ENCODE results near the gene RBM12.
A peak's percentile ranks its signal among the peaks of the same experiment; 100 is the strongest.
"Not testable (repeated sequence)": the region's sequence is repeated elsewhere in the genome, so short reads cannot be mapped to it uniquely, and the experiment has no call there.

RBM12 gene

DNA sequence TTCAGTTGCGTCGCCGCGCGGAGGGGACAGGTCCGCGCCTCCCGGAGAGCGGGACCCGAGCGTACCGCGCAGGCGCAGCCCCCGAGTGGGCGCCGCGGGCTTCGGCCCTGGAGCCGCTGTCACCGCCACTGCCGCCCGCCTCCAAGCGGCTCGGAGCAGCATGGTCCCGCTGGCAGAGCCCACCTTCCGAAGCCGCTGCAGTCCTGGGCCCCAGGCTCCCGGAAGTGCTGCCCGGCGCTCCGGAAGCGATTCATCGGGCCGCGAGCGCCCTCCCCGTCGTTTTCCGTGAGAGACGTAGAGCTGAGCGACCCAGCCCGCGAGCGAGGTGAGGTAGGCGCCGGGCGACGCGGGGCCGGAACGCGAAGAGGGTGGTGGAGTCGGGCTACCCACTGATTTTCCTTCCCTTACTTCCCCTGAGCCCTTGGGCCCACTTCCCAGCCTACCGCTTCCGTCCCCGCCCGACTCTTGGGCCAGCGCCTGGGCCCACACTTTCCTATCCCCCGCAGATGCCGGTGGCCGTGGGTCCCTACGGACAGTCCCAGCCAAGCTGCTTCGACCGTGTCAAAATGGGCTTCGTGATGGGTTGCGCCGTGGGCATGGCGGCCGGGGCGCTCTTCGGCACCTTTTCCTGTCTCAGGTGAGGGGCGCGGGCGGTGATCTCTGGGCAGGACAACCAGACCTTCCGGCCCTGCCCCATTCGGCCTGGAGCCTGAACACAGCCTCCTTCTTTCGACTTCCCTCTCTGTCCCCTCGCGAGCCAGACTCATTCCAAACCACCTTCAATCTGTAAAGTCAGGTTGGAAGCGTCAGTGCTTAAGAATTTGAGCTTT lies 34.6 kb upstream of the RBM12 start, which contains the start of the genes NFS1 and ROMO1:
Gene NFS1, minus strand, starts transcription at position 226 of the 830 bp plus-strand sequence. Its CDS starts 64 bp downstream, at position 162.
Gene ROMO1, plus strand, starts transcription at position 279 of the 830 bp plus-strand sequence. Its CDS starts 228 bp downstream, at position 507.
- peak within 1 kb of the TSS; percentile 99 for H3K4me3 ChIP-seq (ENCODE audit: low read depth, low read length)

- peak overlapping the region; percentile 99 for H3K4me3 ChIP-seq (ENCODE audit: low read depth, low read length)
These were observed 33.8 kb upstream of the RBM12 start for GRCh38 chr20:35698298-35699126.

GRCh38 chr20:35697696-35698297 lies 33.1 kb upstream of the RBM12 start:
- peak overlapping the region; percentile 99 for H3K4me3 ChIP-seq (ENCODE audit: low read depth, low read length)

DNA sequence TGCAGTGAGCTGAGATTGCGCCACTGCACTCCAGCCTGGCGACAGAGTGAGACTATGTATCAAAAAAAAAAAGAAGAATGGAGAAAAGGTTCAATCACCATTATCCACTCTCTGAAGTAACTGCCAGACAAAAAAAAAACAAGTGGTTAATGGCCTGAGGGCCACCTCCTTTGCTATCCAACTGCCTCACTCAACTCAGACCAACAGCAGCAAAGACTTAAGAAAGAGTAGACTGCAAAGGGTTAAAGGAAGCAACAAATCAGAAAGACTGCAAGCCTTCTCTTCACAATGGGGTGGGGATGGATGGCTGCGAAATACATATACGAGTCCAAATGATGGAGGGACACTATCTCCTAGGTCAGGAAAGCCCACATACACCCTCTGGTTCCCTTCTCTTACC lies 31.3 kb upstream of the RBM12 start:
- no peak overlapping the region for H3K4me3 ChIP-seq (ENCODE audit: low read depth, low read length)

GRCh38 chr20:35695245-35695749 lies 30.6 kb upstream of the RBM12 start:
- H3K4me3 ChIP-seq (ENCODE audit: low read depth, low read length) = no peak overlapping the region

DNA sequence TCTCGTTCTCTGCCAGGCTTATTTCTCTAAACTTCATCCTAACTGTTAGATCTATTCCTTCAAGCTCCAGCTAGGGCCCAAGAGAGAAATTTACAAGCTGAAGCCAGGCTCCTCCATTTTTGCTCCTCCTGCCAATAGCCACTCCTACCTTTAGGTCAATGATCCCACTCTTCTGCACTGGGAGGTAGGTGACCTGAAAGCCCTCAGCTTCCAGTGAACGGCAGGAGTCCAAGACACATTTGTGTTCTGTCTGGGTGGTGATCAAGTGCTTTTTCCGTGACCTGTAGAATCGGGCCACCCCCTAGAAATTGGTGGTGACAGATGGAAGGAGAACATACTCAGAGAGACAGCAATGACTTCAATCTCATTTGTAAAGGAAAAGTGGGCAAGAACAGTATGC lies 25.6 kb upstream of the RBM12 start:
- H3K4me3 ChIP-seq (ENCODE audit: low read depth, low read length) = no peak overlapping the region

DNA sequence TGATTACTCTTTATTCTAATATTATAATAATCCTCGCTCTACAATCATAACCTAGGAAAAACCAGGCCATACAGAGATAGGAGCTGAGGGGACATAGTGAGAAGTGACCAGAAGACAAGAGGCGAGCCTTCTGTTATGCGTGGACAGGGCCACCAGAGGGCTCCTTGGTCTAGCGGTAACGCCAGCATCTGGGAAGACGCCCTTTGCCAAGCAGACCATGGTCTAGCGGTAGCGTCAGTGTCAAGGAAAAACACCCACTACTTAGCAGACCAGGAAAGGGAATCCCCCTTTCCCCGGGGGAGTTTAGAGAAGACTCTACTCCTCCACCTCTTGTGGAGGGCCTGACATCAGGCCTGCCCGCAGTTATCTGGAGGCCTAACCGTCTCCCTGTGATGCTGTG lies 22.2 kb upstream of the RBM12 start:
- H3K4me3 ChIP-seq (ENCODE audit: low read depth, low read length) = not testable (repeated sequence)

DNA sequence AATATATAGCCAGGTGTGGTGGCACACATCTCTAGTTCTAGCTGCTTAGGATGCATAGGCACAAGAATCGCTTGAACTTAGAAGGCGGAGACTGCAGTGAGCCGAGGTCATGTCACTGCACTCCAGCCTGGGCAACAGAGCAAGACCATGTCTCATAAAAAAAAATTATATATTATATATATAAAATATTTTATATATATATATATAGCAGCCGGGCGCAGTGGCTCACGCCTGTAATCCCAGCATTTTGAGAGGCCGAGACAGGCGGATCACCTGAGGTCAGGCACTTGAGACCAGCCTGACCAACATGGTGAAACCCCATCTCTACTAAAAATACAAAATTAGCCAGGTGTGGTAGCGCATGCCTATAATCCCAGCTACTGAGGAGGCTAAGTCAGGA lies 20.7 kb upstream of the RBM12 start:
- not testable (repeated sequence) for H3K4me3 ChIP-seq (ENCODE audit: low read depth, low read length)

DNA sequence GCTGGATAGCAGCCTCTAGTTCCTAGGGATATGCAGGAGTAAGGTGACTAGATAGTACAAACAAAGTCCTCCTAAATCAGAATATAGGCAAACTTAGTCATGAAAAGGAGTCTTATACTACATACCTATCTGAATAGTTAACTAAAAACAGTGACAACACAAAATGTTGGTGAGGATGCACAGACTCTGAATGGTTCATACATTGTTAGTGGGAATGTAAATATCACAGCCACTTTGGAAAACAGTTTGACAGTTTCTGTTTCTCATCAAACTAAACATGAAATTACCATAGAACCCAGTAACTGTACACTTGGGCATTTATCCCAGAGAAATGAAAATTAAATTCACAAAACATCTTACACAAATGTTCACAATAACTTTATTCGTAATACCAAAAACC lies 17.3 kb upstream of the RBM12 start:
- no peak overlapping the region for H3K4me3 ChIP-seq (ENCODE audit: low read depth, low read length)

DNA sequence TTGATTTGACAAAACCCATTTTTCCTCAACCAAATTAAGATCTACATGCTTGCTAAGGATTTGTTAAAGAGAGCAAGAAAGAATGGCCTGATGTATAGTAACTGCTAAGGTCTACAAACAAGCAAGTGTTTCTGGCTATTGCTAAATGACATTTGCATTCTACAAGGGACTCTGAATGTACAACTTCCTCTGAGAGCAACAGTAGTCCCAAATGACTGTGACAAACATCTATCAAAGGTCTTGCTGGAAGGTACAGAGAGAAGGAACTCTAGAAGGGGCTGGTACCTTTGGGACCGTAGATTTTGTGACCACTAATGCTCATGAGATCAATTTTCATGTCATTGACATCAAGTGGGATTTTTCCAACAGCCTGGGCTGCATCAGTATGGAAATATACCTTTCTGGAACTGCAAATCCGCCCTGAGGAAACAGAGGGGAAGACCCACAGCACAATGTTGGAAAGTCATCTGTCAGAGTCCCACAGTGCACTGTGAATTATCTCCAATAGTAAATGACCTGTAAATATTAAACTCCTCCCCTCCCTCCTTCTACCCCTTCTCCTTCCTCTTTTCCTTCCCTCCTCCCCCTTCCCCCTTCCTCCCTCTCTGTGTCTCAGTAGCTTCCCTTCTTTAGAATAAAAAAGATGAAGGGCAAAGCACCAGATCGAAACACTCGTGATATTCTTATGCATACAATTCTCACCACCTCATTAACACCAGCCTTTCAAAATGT lies 15.9 kb upstream of the RBM12 start:
- no peak overlapping the region for H3K4me3 ChIP-seq (ENCODE audit: low read depth, low read length)

DNA sequence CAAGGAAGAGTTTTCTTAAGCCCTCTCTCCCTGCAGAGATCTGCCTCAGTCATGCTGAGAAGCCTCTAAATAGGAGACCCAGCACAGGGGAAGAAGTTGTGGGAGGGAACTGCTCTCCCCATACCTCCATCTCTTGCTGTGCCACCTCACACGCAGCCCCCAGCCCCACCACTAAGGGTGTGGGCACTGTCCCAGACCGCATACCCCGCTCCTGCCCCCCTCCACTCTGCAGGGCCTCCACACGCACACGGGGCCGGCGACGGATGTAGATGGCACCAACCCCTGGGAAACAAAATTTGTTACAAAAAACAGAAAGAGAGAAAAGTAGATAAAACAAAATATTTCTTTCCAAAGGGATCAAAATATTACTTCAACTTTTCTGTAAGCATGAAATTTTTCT lies 10.2 kb upstream of the RBM12 start:
- H3K4me3 ChIP-seq (ENCODE audit: low read depth, low read length) = no peak overlapping the region

DNA sequence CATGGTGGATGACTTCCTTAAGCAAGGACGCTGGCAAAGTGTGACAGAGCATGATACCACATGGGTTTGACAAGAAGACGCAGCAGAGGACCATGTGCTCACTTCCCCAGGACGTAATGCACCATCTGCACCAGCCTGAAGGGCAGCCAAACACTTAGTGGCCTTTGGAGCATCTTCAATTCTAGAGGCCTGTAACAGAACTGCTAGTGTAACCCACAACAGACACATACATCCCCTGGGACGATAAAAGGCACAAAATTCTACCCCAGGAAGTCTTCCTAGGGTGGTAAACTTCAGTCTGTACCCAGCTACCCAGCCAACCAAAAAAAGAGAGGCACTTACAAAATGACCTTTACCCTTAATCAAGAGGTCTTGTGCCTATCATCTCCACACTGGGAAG lies 9.2 kb upstream of the RBM12 start:
- no peak overlapping the region for H3K4me3 ChIP-seq (ENCODE audit: low read depth, low read length)

DNA sequence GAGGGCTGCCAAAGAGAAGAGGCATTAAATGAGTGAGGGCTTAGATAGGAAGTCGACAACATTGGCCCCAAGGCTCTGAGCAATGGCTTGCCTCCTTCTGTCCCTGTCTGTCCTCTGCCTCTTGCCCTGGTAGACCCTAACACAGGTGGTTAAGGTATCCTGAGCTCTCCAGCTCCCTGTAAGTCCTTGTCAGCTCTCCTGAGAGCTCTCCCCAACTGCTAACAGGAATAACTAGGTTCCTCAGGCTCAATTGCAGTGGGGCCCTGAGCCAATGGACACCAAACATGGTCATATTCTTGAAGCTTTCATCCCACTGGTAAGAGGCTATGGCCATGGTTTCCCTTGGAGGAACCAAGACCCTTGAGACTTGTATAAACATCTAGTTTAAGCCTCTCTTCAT lies 5.0 kb upstream of the RBM12 start:
- no peak overlapping the region for H3K4me3 ChIP-seq (ENCODE audit: low read depth, low read length)

DNA sequence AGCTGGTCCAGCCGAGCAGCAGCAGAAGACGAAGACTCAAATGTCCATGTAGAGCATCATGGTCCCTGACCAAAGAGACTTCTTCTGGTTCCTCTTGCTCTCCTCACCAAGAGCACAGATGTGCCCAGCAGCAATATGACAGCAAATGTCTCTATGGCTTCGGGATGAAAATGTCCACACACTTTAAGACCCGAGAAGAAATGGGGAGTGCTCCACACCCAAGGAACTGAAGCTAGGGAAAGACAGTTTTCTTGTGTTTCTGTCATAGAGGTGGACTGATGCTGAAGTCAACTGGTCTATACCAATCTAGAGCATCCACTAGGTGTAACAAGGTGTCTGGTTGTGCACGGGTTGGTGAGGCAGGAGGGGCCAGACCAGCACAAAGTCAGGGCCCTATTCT lies 4.5 kb upstream of the RBM12 start:
- no peak overlapping the region for H3K4me3 ChIP-seq (ENCODE audit: low read depth, low read length)

- H3K4me3 ChIP-seq (ENCODE audit: low read depth, low read length) = no peak overlapping the region
These were observed 1.2 kb upstream of the RBM12 start for GRCh38 chr20:35665949-35666288.

GRCh38 chr20:35663516-35664465 lies 909 bp downstream of the RBM12 start:
- H3K4me3 ChIP-seq (ENCODE audit: low read depth, low read length) = peak overlapping the region; percentile 99

DNA sequence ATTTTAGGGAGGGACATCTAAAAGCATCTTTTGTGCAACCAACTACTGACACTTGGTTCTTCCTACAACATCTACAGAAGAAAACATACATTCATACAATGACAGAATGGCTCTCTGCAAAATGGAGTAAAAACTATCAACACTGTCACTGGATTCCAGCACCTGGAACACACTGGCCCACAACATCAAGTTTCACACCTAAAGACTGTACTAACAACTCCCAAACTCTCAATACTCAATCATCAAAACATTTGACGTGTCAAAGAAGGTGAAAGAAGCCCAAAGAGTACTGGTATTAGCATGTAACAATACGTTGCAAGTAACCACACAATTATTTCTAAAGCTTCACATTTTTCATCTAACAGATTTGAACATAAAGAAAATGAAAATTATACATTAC lies 2.1 kb downstream of the RBM12 start:
- peak overlapping the region; percentile 99 for H3K4me3 ChIP-seq (ENCODE audit: low read depth, low read length)

DNA sequence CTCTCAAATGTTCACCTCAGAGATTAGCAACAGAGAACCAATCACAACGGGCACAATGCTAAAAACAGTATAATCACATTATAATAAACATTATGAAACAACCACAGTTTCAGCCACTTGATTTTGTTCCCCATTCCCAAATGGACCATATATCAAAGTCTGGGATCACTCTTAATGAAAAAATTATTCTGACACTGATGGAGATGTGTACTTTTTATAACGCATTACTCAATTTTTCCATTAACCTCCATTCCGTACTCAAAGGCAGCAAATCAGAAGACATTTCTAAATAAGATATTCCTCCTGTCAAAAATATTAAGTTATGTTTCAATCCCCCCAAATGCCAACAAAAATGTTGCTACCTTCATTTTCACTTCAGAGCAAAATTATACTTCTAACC lies 2.8 kb downstream of the RBM12 start:
- no peak overlapping the region for H3K4me3 ChIP-seq (ENCODE audit: low read depth, low read length)

GRCh38 chr20:35661053-35661452 lies 3.6 kb downstream of the RBM12 start:
- no peak overlapping the region for H3K4me3 ChIP-seq (ENCODE audit: low read depth, low read length)

Measured in iPS-11a (cell line).